OCI-LY1 (cell line): ENCODE results near the gene PHKA2.

Experiments
- H2AFZ ChIP-seq: fragments of 200-600 bp; sonication (generic), shearing (Covaris generic); 2 replicates; pipeline ENCODE4 v1.6.0; 2014; ENCODE audit warnings: antibody characterized with exemption, mild to moderate bottlenecking, low read length
- H3F3A ChIP-seq: fragments of 200-600 bp; sonication (generic), shearing (Covaris generic); 2 replicates; pipeline ENCODE4 v1.6.0; 2014; ENCODE audit warnings: mild to moderate bottlenecking, antibody characterized with exemption, low read length, moderate library complexity; ENCODE audit not compliant: insufficient read depth
- H3K27ac ChIP-seq: fragments of 200-600 bp; sonication (generic); 2 replicates; pipeline ENCODE4 v1.5.1; 2014; ENCODE audit warnings: low read length, mixed run types, mild to moderate bottlenecking, low read depth; ENCODE audit not compliant: poor library complexity, severe bottlenecking
- H3K27me3 ChIP-seq: fragments of 200-600 bp; sonication (generic); 2 replicates; pipeline ENCODE4 v1.6.0; 2014; ENCODE audit warnings: antibody characterized with exemption, mild to moderate bottlenecking, low read length, moderate library complexity; ENCODE audit not compliant: insufficient read depth
- H3K36me3 ChIP-seq: fragments of 200-600 bp; sonication (generic); 2 replicates; pipeline ENCODE4 v1.6.1; 2014; ENCODE audit warnings: mild to moderate bottlenecking, antibody characterized with exemption, low read length, moderate library complexity, mixed read lengths; ENCODE audit not compliant: insufficient read depth
- H3K4me1 ChIP-seq: fragments of 200-600 bp; sonication (generic); 2 replicates; pipeline ENCODE4 v1.5.1; 2014; ENCODE audit warnings: mild to moderate bottlenecking, low read length, moderate library complexity; ENCODE audit not compliant: insufficient read depth, severe bottlenecking
- H3K4me2 ChIP-seq: fragments of 200-600 bp; sonication (generic), shearing (Covaris generic); 2 replicates; pipeline ENCODE4 v1.6.1; 2014; ENCODE audit warnings: low read length
- H3K4me3 ChIP-seq: fragments of 200-600 bp; sonication (generic); 2 replicates; pipeline ENCODE4 v1.5.1; 2014; ENCODE audit warnings: low read length, low read depth, mild to moderate bottlenecking, mixed read lengths; ENCODE audit not compliant: poor library complexity, severe bottlenecking
- H3K79me2 ChIP-seq: fragments of 200-600 bp; shearing (Covaris generic); 2 replicates; pipeline ENCODE4 v1.6.1; 2016; ENCODE audit warnings: mixed run types, low read length, mixed read lengths; ENCODE audit not compliant: insufficient read depth
- H3K9ac ChIP-seq: fragments of 200-600 bp; sonication (generic), shearing (Covaris generic); 2 replicates; pipeline ENCODE4 v1.6.1; 2014; ENCODE audit warnings: mild to moderate bottlenecking, low read length, mixed read lengths
- H3K9me2 ChIP-seq: fragments of 200-600 bp; sonication (generic), shearing (Covaris generic); 2 replicates; pipeline ENCODE4 v1.6.1; 2014; ENCODE audit warnings: low read depth, mild to moderate bottlenecking, low read length, mixed read lengths
- H3K9me3 ChIP-seq: fragments of 200-600 bp; shearing (Covaris generic); 2 replicates; pipeline ENCODE4 v1.6.1; 2014; ENCODE audit warnings: low read length, mixed read lengths
- H4K20me1 ChIP-seq: fragments of 200-600 bp; sonication (generic), shearing (Covaris generic); 2 replicates; pipeline ENCODE4 v1.6.0; 2016; ENCODE audit warnings: mild to moderate bottlenecking, low read length; ENCODE audit not compliant: insufficient read depth
- EZH2 ChIP-seq: fragments of 200-600 bp; sonication (generic), shearing (Covaris generic); IDR thresholded peaks from 2 replicates; pipeline ENCODE4 v1.8.0; 2017; ENCODE audit warnings: borderline replicate concordance, mixed run types, mild to moderate bottlenecking, antibody characterized with exemption, low read length, moderate library complexity, mixed read lengths
- TF ChIP-seq, protein P1 (sequence below): fragments of 200-600 bp; sonication (generic), shearing (Covaris generic); IDR thresholded peaks from 2 replicates; pipeline ENCODE4 v1.5.1; 2017; ENCODE audit warnings: mild to moderate bottlenecking, antibody characterized with exemption, low read length, moderate library complexity, mixed read lengths

PHKA2 gene

DNA sequence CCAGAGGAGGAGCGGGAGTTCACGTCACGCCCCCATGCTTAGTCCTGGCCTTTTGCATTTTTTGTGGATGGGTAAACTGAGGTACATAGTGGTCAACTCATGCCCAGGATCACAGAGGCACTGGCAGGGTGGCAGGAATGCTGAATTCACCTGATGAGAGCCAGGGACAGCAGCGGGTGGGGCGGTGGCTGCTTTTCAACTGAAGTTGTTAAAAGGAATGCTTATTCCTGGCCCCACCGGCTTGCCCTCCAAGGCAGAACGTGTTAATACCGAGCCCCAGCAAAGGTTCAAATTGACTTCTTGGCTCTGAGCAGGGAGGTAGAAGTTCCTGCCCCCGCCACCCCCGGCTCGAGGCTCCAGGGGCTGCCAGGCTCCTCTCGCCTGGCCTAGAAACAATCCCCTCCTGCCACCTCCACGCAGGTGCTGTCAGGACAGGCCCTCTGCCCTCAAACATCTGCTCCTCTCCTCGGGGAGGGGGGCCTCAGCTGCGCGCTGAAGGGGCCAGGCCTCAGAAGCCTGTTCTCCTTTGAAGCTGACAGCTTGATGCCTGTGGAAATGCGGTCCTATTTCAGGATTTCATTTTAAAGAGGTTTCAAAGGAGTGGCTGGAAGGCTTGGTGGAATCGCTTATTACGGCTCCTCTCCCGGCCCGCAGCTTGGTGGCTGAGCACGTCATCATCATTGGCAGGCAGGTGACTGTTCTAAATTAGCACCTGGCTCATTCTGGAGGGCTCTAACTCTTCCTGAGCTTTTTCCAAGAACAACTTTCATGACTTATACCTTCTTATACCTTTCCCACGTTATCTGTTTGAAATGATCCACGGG, 93.0 kb downstream of the PHKA2 start:
- no peaks in the 10 kb centered on the region for H3K36me3 ChIP-seq
- H3K9me3 ChIP-seq: no peaks in the 10 kb centered on the region
- no peaks in the 10 kb centered on the region for H4K20me1 ChIP-seq
- no peaks in the 10 kb centered on the region for H3F3A ChIP-seq
- H3K27me3 ChIP-seq: no peaks in the 10 kb centered on the region
- H3K27ac ChIP-seq: no peak overlapping the region
- H3K4me1 ChIP-seq: peaks cover 18% of the 10 kb centered on the region
- no peak overlapping the region for H2AFZ ChIP-seq
- H3K9ac ChIP-seq: no peak overlapping the region
- no peak overlapping the region for H3K4me3 ChIP-seq
- no peak overlapping the region for H3K4me2 ChIP-seq
- TF ChIP-seq, protein P1, sequence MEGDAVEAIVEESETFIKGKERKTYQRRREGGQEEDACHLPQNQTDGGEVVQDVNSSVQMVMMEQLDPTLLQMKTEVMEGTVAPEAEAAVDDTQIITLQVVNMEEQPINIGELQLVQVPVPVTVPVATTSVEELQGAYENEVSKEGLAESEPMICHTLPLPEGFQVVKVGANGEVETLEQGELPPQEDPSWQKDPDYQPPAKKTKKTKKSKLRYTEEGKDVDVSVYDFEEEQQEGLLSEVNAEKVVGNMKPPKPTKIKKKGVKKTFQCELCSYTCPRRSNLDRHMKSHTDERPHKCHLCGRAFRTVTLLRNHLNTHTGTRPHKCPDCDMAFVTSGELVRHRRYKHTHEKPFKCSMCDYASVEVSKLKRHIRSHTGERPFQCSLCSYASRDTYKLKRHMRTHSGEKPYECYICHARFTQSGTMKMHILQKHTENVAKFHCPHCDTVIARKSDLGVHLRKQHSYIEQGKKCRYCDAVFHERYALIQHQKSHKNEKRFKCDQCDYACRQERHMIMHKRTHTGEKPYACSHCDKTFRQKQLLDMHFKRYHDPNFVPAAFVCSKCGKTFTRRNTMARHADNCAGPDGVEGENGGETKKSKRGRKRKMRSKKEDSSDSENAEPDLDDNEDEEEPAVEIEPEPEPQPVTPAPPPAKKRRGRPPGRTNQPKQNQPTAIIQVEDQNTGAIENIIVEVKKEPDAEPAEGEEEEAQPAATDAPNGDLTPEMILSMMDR: no peak
- no peak for TF ChIP-seq EZH2
- no peaks in the 10 kb centered on the region for H3K79me2 ChIP-seq
- no peaks in the 10 kb centered on the region for H3K9me2 ChIP-seq

- H3K9me2 ChIP-seq: no peaks in the 10 kb centered on the region
- no peaks in the 10 kb centered on the region for H3K9me3 ChIP-seq
- H3K27ac ChIP-seq: no peak overlapping the region
- no peaks in the 10 kb centered on the region for H3K27me3 ChIP-seq
- H3K4me3 ChIP-seq: no peak overlapping the region
- no peak overlapping the region for H2AFZ ChIP-seq
- H3K36me3 ChIP-seq: no peaks in the 10 kb centered on the region
- H3F3A ChIP-seq: no peaks in the 10 kb centered on the region
- peaks cover 24% of the 10 kb centered on the region for H3K4me1 ChIP-seq
- H4K20me1 ChIP-seq: no peaks in the 10 kb centered on the region
- TF ChIP-seq, protein P1: no peak
- no peak for TF ChIP-seq EZH2
- H3K4me2 ChIP-seq: no peak overlapping the region
- H3K9ac ChIP-seq: no peak overlapping the region
- H3K79me2 ChIP-seq: no peaks in the 10 kb centered on the region
Observed at GRCh38 chrX:18890049-18890381, 93.9 kb downstream of the PHKA2 start.

- H3K27ac ChIP-seq: no peak overlapping the region
Observed at GRCh38 chrX:18889346-18890048, 94.4 kb downstream of the PHKA2 start.

More at GRCh38 chrX:18889346-18890048, 94.4 kb downstream of the PHKA2 start:
- H3K9me3 ChIP-seq: no peaks in the 10 kb centered on the region
- H2AFZ ChIP-seq: no peak overlapping the region
- H4K20me1 ChIP-seq: no peaks in the 10 kb centered on the region
- no peak overlapping the region for H3K4me3 ChIP-seq
- H3K36me3 ChIP-seq: no peaks in the 10 kb centered on the region
- no peaks in the 10 kb centered on the region for H3K27me3 ChIP-seq
- no peak overlapping the region for H3K4me2 ChIP-seq
- no peaks in the 10 kb centered on the region for H3K9me2 ChIP-seq
- no peaks in the 10 kb centered on the region for H3K79me2 ChIP-seq
- peaks cover 24% of the 10 kb centered on the region for H3K4me1 ChIP-seq
- H3F3A ChIP-seq: no peaks in the 10 kb centered on the region
- no peak for TF ChIP-seq EZH2
- TF ChIP-seq, protein P1: no peak
- H3K9ac ChIP-seq: no peak overlapping the region
